Measurements from ENCODE around the gene ZNF41. TPM values are rescaled to one million over a fixed set of nuclear protein-coding genes. Genes with fewer than 3 reads are reported as not detected.

The ZNF41 gene
- polyA plus RNA-seq, 2 of the 4 experiments (the other 2 are of a cell fraction): 3.5 to 6.1 TPM

- FAIRE-seq: no peak
- Histone ChIP-seq H3K4me3 (no peak overlapping the region), H3K4me1 (no peaks in the 10 kb centered on the region), H3K4me2 (no peak overlapping the region), H3K27ac (no peak overlapping the region), H3K9me3 (no peaks in the 10 kb centered on the region)
- TF ChIP-seq PHF8 (IDR thresholded peaks at IDR 0.05; ENCODE audit: borderline replicate concordance, low read depth) (no peak), ZFP36 (IDR thresholded peaks at IDR 0.05; ENCODE audit: borderline replicate concordance, partially characterized antibody) (no peak), JUN (IDR thresholded peaks at IDR 0.05) (no peak), HEYL (CRISPR knock-in tag; IDR thresholded peaks at IDR 0.05) (no peak), MYC (IDR thresholded peaks at IDR 0.05; ENCODE audit: borderline replicate concordance, low read length) (no peak), SREBF2 (IDR thresholded peaks at IDR 0.05) (no peak), EHF (CRISPR knock-in tag; IDR thresholded peaks at IDR 0.05) (no peak), KDM1A (IDR thresholded peaks at IDR 0.05; ENCODE audit: low read depth) (no peak), FOXS1 (CRISPR knock-in tag; IDR thresholded peaks at IDR 0.05) (no peak), HOXB5 (CRISPR knock-in tag; IDR thresholded peaks at IDR 0.05) (no peak), HES2 (IDR thresholded peaks at IDR 0.05) (no peak), NR3C1 (IDR thresholded peaks at IDR 0.05) (no peak)
- DNase-seq (ENCODE audit: low read depth in 1 of 2, low spot score in 1 of 2): no peak
- ChIA-PET CTCF (no interaction called here), POLR2A (no interaction called here)
- no peak for ATAC-seq
Observed at GRCh38 chrX:47475476-47475875, 7.5 kb downstream of the ZNF41 start.

GRCh38 chrX:47467106-47467505, 15.9 kb downstream of the ZNF41 start:
- CTCF ChIA-PET: no interaction called here
- no peak for DNase-seq (ENCODE audit: low read depth in 1 of 2, low spot score in 1 of 2)
- H3K4me2 ChIP-seq: no peak overlapping the region
- 83% methylated on average over 4 of the region's 5 CpGs for WGBS (ENCODE audit: missing lambda C conversion rate)
- no peak overlapping the region for H3K4me3 ChIP-seq
- POLR2A ChIA-PET: no interaction called here
- no peak for FAIRE-seq
- no peak overlapping the region for H3K27ac ChIP-seq
- TF ChIP-seq FOSB (CRISPR knock-in tag; IDR thresholded peaks at IDR 0.05) (no peak), ZC3H11A (IDR thresholded peaks at IDR 0.05) (no peak), ZSCAN20 (CRISPR knock-in tag; IDR thresholded peaks at IDR 0.05) (no peak), CHD2 (IDR thresholded peaks at IDR 0.05; ENCODE audit: low read length, partially characterized antibody) (no peak), KDM1A (IDR thresholded peaks at IDR 0.05; ENCODE audit: low read depth) (no peak), EHMT2 (IDR thresholded peaks at IDR 0.05; ENCODE audit: low read depth) (no peak), HES2 (IDR thresholded peaks at IDR 0.05) (no peak)
- no peaks in the 10 kb centered on the region for H3K9me3 ChIP-seq
- ATAC-seq: no peak
- no peaks in the 10 kb centered on the region for H3K4me1 ChIP-seq

GRCh38 chrX:47460561-47460960, 22.5 kb downstream of the ZNF41 start:
- DNase-seq (ENCODE audit: low read depth in 1 of 2, low spot score in 1 of 2) (no peak), FAIRE-seq (peak; percentile 18), ATAC-seq (no peak)
- POLR2A ChIA-PET: no interaction called here
- H3K27ac ChIP-seq: no peak overlapping the region
- CTCF ChIA-PET: no interaction called here
- no peak overlapping the region for H3K4me3 ChIP-seq
- no peak overlapping the region for H3K4me2 ChIP-seq
- no peaks in the 10 kb centered on the region for H3K4me1 ChIP-seq
- no peak for TF ChIP-seq MAX (IDR thresholded peaks at IDR 0.05)
- TF ChIP-seq HDAC2 (IDR thresholded peaks at IDR 0.05): no peak
- no peak for TF ChIP-seq ESRRA (IDR thresholded peaks at IDR 0.05; ENCODE audit: borderline replicate concordance, low read length)
- no peak for TF ChIP-seq HOXB13 (CRISPR knock-in tag; IDR thresholded peaks at IDR 0.05; ENCODE audit: low read depth)
- no peak for TF ChIP-seq RAD21 (conservative IDR thresholded peaks at IDR 0.05 in 1 of 2, IDR thresholded peaks at IDR 0.05 in 1 of 2)
- no peak for TF ChIP-seq PHF8 (IDR thresholded peaks at IDR 0.05; ENCODE audit: borderline replicate concordance, low read depth)
- 77% methylated on average over 1 of the region's 1 CpG for WGBS (ENCODE audit: missing lambda C conversion rate)
- no peaks in the 10 kb centered on the region for H3K9me3 ChIP-seq

- CTCF ChIA-PET: no interaction called here
- DNase-seq (ENCODE audit: low read depth in 1 of 2, low spot score in 1 of 2) (no peak), ATAC-seq (no peak), FAIRE-seq (no peak)
- H3K4me2 ChIP-seq: no peak overlapping the region
- H3K4me3 ChIP-seq: no peak overlapping the region
- no peak overlapping the region for H3K27ac ChIP-seq
- 90% methylated on average over 6 of the region's 6 CpGs for WGBS (ENCODE audit: missing lambda C conversion rate)
- POLR2A ChIA-PET: no interaction called here
- no peaks in the 10 kb centered on the region; the same call in 2 of the 3 replicates for H3K9me3 ChIP-seq
- no peaks in the 10 kb centered on the region for H3K4me1 ChIP-seq
- TF ChIP-seq REST (IDR thresholded peaks at IDR 0.05) (no peak), NFE2L2 (conservative IDR thresholded peaks at IDR 0.05; ENCODE audit: low read length) (no peak), CTCF (IDR thresholded peaks at IDR 0.05) (no peak), FOXS1 (CRISPR knock-in tag; IDR thresholded peaks at IDR 0.05) (no peak), POLR2A (IDR thresholded peaks at IDR 0.05; ENCODE audit: low read length) (no peak), POLR2AphosphoS2 (conservative IDR thresholded peaks at IDR 0.05; ENCODE audit: low read length) (no peak), HOXB5 (CRISPR knock-in tag; IDR thresholded peaks at IDR 0.05) (no peak), JUN (IDR thresholded peaks at IDR 0.05) (no peak), ZNF302 (CRISPR knock-in tag; IDR thresholded peaks at IDR 0.05) (no peak), ZC3H11A (IDR thresholded peaks at IDR 0.05) (no peak), PHF8 (IDR thresholded peaks at IDR 0.05; ENCODE audit: borderline replicate concordance, low read depth) (no peak)
Observed at GRCh38 chrX:47458528-47458927, 24.5 kb downstream of the ZNF41 start.
